HCT116 (cell line): ENCODE results near the gene VMP1.

Experiments used
- EZH2 ChIP-seq: fragments of 200-600 bp; sonication (generic); IDR thresholded peaks from 2 replicates; pipeline ENCODE4 v1.6.1; 2017; ENCODE audit warnings: antibody characterized with exemption, mixed run types
- JUND ChIP-seq: IDR thresholded peaks from 2 replicates; pipeline ENCODE4 v1.6.1; 2012
- SP1 ChIP-seq: IDR thresholded peaks from 2 replicates; pipeline ENCODE4 v1.6.1; 2012; ENCODE audit warnings: low read depth
- TF ChIP-seq, protein P1 (sequence below): IDR thresholded peaks from 2 replicates; pipeline ENCODE4 v1.6.1; 2012; ENCODE audit warnings: low read depth

DNA sequence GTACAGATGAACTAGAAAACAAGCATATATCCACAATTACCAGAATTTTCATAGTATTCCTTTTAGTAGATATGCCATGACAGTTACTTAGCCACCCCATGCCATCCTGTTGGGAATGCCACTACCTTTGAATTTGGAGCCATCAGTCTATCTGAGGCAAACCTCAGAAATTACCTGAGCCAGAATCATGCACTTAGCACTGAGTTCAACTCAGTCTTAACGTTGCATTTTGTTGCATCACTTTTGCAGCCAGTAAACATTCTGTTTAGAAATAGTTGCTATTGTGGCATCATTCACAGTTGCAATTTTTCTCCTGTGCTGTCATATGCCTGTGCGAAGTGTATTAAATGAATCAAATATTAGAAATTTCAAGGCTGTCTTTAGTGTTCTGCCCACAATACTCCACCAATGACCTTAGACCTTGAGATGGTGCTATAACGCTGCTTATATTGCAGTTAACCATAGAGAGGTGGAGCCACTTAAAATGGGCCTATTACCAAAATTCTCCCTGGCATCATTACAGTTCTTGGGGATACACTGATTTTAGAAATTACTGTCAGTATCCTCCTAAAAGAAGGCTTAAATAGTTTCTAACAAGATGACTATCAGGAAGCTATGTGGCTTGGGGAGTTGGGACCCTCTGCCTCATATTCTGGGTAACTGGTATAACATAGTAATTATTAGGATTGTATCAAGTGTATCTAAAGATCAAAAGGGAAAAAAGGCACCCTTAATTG is 11.3 kb upstream of the VMP1 start:
- 0 out of 2 replicates have a peak, but pooled peaks have one; percentile 34 for TF ChIP-seq SP1
- no peak; the same call in 1 of the 2 replicates for TF ChIP-seq JUND
- TF ChIP-seq EZH2: no peak
- TF ChIP-seq, protein P1, sequence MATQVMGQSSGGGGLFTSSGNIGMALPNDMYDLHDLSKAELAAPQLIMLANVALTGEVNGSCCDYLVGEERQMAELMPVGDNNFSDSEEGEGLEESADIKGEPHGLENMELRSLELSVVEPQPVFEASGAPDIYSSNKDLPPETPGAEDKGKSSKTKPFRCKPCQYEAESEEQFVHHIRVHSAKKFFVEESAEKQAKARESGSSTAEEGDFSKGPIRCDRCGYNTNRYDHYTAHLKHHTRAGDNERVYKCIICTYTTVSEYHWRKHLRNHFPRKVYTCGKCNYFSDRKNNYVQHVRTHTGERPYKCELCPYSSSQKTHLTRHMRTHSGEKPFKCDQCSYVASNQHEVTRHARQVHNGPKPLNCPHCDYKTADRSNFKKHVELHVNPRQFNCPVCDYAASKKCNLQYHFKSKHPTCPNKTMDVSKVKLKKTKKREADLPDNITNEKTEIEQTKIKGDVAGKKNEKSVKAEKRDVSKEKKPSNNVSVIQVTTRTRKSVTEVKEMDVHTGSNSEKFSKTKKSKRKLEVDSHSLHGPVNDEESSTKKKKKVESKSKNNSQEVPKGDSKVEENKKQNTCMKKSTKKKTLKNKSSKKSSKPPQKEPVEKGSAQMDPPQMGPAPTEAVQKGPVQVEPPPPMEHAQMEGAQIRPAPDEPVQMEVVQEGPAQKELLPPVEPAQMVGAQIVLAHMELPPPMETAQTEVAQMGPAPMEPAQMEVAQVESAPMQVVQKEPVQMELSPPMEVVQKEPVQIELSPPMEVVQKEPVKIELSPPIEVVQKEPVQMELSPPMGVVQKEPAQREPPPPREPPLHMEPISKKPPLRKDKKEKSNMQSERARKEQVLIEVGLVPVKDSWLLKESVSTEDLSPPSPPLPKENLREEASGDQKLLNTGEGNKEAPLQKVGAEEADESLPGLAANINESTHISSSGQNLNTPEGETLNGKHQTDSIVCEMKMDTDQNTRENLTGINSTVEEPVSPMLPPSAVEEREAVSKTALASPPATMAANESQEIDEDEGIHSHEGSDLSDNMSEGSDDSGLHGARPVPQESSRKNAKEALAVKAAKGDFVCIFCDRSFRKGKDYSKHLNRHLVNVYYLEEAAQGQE: no peak
